ENCODE measurements around the gene ACTN2. TPM values are rescaled to one million over a fixed set of nuclear protein-coding genes. Genes with fewer than 3 reads are reported as not detected.
"Not testable (repeated sequence)": the region's sequence is repeated elsewhere in the genome, so short reads cannot be mapped to it uniquely, and the experiment has no call there.

ACTN2 gene
- 0.05 TPM in 1 of 2 replicates, not detected in the other for total RNA-seq

- intact Hi-C loops (cut with micrococcal nuclease): loop anchor here (1.0 kb wide), 1 partner anchor 109 kb away; the partner anchor contains the start of gene MTR
Measured at GRCh38 chr1:236685917-236686814, at the start of gene ACTN2. Gene ACTN2, plus strand, starts transcription at chr1:236686499. Its CDS starts 175 bp downstream, at chr1:236686674.

GRCh38 chr1:236638945-236639344, 47.4 kb upstream of the ACTN2 start:
- intact Hi-C loops (cut with micrococcal nuclease): no loop called here

GRCh38 chr1:236639686-236640085, 46.6 kb upstream of the ACTN2 start:
- intact Hi-C loops (cut with micrococcal nuclease): no loop called here

- intact Hi-C loops (cut with micrococcal nuclease): no loop called here
Measured at GRCh38 chr1:236642763-236643162, 43.5 kb upstream of the ACTN2 start.

GRCh38 chr1:236645016-236645680, 41.2 kb upstream of the ACTN2 start:
- intact Hi-C loops (cut with micrococcal nuclease): no loop called here

GRCh38 chr1:236654511-236654910, 31.8 kb upstream of the ACTN2 start:
- intact Hi-C loops (cut with micrococcal nuclease): no loop called here

- intact Hi-C loops (cut with micrococcal nuclease): no loop called here
Measured at GRCh38 chr1:236654957-236655356, 31.3 kb upstream of the ACTN2 start.

GRCh38 chr1:236657398-236657797, 28.9 kb upstream of the ACTN2 start:
- intact Hi-C loops (cut with micrococcal nuclease): no loop called here

GRCh38 chr1:236659792-236660587, 26.3 kb upstream of the ACTN2 start:
- intact Hi-C loops (cut with micrococcal nuclease): no loop called here

GRCh38 chr1:236663934-236664333, 22.4 kb upstream of the ACTN2 start:
- intact Hi-C loops (cut with micrococcal nuclease): no loop called here

- intact Hi-C loops (cut with micrococcal nuclease): not testable (repeated sequence)
Measured at GRCh38 chr1:236668909-236669308, 17.4 kb upstream of the ACTN2 start.

GRCh38 chr1:236670060-236670459, 16.2 kb upstream of the ACTN2 start:
- intact Hi-C loops (cut with micrococcal nuclease): no loop called here

- intact Hi-C loops (cut with micrococcal nuclease): no loop called here
Measured at GRCh38 chr1:236673289-236673919, 12.9 kb upstream of the ACTN2 start.

- intact Hi-C loops (cut with micrococcal nuclease): no loop called here
Measured at GRCh38 chr1:236677641-236678235, 8.6 kb upstream of the ACTN2 start.

GRCh38 chr1:236681219-236681618, 5.1 kb upstream of the ACTN2 start:
- intact Hi-C loops (cut with micrococcal nuclease): no loop called here

GRCh38 chr1:236685205-236685916, 938 bp upstream of the ACTN2 start:
- intact Hi-C loops (cut with micrococcal nuclease): no loop called here

GRCh38 chr1:236686815-236687160, 489 bp downstream of the ACTN2 start:
- intact Hi-C loops (cut with micrococcal nuclease): loop anchor here (1.0 kb wide), 1 partner anchor 109 kb away; the partner anchor contains the start of gene MTR

GRCh38 chr1:236687273-236687672, 974 bp downstream of the ACTN2 start:
- intact Hi-C loops (cut with micrococcal nuclease): no loop called here

GRCh38 chr1:236688705-236689104, 2.4 kb downstream of the ACTN2 start:
- intact Hi-C loops (cut with micrococcal nuclease): no loop called here
